DMS 273 (cell line): ENCODE measurements around the gene BEND2.
"Not testable (repeated sequence)": the region's sequence is repeated elsewhere in the genome, so short reads cannot be mapped to it uniquely, and the experiment has no call there.

Source experiments
- DNase-seq: peaks from one replicate; lab custom pipeline; 2025; ENCODE audit not compliant: unreplicated experiment; lab: John Stamatoyannopoulos, UW

Gene BEND2

GRCh38 chrX:18220786-18221185 is at the start of gene BEND2:
Gene BEND2 (minus strand): TSS chrX:18220886. CDS start chrX:18220750, 136 bp downstream.
- no peak for DNase-seq

- DNase-seq = no peak
Observed at GRCh38 chrX:18255059-18255458, 34.4 kb upstream of the BEND2 start.

DNA sequence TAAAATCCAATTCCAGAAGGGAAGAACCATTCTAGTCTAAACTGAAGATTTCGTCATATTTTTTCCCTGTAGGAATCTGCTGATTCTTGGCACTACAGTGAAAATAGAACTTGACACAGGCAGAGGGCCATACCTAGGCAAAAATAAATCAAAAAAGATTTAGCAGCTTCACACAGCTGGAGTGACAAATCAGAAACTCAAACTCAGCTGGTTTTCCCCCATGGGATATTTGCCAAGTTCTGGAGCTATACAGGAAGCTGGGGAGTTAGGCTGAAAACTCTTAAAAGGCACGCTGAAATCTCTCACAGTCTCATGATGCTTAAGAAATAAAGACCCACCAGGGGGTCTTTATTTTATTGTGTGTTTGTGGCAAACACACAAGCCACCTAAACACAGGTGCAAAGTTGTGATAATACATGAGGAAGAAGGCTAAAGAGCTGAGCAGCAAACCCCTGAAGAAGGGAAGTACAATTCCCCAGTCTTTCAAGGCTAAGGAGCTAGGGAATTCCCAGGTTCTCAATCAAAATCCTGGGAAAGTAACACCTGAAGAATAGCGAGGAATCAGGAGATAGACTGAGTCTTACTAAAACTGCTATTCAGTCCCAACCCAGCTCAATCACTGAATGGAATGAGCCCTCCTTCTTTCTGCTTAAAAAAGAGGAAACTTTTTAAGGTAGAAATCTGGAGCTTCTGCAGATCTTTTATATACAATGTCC is 32.1 kb upstream of the BEND2 start:
- no peak for DNase-seq

DNA sequence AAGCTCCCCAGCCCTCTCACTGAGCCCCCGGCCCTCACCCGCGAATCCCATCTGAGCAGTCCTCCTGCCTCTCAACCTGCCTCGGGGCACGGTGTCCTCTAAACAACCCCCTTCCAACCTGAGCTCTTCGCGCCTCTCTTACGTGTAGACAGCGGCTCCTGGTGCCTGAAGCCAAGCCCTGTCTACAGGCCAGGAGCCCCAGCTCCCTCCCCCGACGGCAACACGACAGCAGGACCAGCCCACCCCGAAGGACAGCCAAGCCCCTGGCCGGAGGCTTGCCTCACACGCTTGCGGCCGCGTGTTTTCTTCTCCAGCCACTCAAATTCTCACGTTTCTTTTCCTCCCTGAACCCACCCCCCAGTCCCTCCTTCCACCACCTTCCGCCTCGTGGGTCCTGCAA is 9.0 kb upstream of the BEND2 start:
- DNase-seq = not testable (repeated sequence)

DNA sequence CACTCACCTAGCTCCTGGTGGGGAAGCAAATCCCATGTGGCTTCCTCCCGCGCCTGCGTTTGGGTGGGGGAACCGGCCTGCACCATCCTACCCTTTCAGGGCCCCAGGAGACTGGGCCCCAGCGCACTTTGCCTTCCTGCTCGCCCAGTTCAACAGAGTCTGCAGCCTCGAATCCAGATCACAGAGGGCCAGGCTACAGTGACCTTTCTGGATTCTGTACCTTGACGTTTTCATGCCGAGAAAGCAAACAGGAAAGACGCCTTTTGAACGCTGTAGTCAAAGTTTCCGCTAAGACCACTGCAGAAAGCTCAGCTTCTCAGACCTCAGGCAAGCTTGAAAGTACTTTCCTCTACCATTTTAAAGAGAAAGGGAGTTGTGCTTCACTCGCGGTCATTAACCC is 7.4 kb upstream of the BEND2 start:
- DNase-seq = no peak

DNA sequence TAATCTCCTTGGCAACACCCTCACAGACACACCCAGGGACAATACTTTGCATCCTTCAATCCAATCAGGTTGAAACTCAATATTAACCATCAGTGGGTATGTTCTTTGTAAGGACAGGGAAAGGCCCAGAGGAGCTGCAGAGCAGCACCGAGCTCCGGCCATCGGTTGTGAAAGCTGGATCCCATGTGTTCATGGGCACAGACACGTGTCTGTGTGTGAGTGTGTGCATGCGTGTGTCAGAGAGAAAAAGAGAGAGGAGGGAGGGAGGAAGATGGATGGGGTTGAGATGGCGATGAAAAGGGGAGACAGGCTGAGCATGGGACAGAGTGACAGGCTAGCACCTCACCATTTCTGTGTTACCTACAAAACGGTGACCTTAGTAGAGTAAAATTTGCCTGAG is 6.8 kb upstream of the BEND2 start:
- no peak for DNase-seq

- peak; percentile 49 for DNase-seq
Observed at GRCh38 chrX:18210470-18210869, 10.2 kb downstream of the BEND2 start.

GRCh38 chrX:18206657-18207056 is 14.0 kb downstream of the BEND2 start:
- DNase-seq = no peak

DNA sequence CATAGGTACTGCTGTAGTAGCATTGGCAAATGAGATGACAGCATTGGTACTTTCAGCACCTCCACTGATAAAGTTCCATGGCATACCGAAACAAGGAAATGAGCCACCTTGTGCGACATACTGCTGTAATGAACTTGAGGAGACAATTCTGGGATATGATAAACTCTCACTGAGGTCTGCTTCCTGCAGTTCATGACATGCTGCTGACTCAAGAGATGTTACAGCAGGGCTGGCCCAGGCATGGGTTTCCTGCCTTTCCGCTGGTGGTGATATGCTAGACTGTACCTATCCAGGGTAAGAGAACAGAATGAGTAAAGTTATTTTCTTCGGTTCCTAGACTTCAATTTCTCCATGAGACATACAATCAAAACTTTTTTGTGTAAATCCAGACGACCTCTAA is 17.1 kb downstream of the BEND2 start:
- DNase-seq = no peak

DNA sequence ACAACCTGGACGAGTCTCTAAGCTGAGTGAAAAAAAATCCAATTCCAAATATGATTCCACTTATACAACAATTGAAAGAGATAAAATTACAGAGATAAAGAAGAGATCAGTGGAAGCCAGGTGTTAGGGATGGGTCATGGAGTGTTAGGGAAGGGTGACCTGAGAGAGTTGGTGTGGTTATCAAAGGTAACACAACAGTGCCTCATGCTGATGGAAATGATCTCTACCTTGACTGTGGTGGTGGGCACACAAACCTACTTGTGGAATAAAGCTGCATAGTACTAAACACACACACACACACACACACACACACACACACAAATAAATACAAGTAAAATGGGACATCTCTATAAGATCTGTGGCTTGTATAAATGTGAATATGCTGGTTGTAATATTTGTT is 26.0 kb downstream of the BEND2 start:
- DNase-seq = no peak

DNA sequence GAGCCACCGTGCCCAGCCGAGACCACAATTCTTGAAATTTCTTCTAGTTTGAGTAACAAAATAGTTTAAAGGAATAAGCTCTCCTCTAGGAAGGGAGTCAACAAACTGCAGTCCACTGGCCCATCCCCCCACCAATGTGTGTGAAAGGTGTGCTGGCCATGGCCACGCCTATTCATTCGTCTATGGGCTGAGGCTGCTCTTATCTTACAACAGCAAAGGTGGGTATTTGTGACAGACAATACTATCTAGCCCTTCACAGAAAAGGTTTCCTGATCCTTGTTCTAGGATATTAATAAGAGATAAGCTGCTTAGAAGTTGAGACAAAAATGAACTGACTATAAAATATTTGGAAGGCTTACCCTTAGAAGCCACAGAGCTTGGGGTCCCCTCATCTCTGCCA is 41.2 kb downstream of the BEND2 start:
- DNase-seq = no peak

GRCh38 chrX:18174971-18175370 is 45.7 kb downstream of the BEND2 start:
- DNase-seq = peak; percentile 7

DNA sequence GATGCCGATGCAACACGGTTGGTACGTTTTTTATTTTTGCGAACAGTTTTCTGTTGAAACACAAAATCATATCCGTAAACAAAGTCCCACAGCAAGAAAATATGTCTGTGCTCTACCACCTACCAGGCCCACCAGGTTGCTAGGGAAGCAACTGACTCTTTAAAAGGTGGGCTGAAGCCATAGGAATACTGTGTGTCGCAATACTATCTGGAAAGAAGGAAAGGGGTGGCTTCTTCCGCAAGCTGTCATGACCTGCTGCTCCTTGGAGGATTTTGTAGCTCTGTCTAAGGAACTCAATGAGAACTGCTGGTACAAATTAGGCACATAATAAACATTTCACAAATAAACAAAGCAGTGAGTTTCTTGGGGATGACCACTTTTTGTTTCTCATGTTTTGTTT is 46.5 kb downstream of the BEND2 start:
- DNase-seq = no peak

DNA sequence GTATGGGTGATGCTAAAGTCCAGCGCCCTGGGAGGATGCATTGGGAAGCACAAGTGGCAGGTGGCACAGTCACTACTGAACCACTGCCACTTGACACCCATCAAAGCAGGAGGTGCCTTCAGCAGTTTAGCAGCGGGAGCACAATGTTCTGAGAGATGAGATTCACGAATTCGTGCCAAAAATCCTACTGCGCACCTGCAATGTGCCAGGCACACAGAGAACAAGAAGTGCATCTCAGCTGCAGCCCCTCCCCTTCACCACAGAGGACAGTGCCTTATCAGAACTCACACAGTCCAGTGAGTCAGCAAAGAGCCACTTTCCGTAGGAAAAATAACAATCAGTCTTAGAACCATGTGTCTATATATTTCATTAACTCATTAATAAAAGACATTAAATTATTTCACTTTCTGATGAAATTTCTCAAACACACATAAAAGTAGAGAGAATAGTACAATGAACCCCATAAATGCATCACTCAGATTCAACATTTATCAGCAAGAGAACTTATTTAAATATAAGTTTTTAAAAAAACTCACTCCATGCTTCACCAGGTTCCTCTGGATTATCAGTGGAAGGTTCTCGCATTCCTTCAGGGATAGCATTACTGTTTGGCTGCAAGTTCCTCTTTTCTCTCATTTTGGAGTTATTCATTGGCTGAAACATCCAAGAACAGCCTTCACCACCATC is 47.0 kb downstream of the BEND2 start:
- no peak for DNase-seq

DNA sequence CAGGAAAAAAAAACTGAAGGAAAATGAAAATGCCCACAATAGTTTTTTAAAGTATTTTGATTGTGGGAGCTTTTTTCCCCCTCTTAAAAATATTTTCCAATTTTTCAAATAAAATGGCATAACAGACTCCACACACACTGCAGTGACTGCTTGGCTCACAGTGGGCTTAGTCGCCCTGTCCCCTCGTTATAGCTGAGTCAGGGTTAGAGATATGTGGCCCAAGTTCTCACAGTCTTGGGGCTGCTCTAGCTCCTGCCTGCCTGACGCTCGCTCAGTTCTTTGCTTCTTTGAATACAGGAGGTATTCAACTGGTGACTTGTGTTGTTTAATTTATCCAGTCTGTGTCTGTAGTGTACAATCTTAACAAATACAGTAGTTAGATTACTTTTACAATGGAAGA is 47.7 kb downstream of the BEND2 start:
- no peak for DNase-seq

- DNase-seq = no peak
Observed at GRCh38 chrX:18170910-18171309, 49.8 kb downstream of the BEND2 start.

DNA sequence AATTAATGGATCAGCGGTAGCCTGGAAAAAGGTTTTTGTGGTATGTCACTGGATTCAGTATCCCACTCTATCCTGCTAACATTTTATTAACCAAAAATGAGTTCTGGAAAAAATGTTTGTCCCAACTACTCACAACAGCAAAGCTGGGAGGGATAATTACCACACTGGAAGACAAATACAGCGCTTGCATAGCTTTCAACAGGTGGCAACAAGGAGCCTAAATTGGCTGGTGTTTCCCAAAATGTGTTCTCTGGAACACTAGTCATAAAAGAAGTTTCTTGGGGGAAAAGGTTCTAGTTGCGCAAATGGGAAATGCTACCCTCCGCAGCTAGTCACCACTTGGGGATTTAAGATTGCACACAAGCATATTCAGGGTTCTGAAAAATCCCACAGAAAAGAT is 54.6 kb downstream of the BEND2 start:
- DNase-seq = no peak

GRCh38 chrX:18160369-18160768 is 60.3 kb downstream of the BEND2 start:
- DNase-seq = no peak

DNA sequence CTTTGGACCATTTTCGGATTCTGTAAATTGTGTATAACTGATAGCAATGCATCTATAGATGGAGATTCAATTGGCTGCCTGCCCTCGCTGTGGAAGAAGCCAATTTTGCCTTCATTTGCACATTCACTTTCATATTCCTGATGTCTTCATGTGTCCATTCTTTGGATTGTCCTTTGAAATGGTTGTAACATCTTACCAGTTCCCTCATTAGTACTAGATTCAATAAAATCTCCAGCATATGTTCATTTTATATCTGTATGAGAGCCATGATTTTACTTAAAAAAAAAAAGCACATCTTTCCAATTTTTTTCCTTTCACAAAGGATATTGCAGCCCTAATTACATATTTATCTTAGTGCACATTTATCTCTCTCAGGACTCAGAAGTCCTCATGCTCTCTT is 61.7 kb downstream of the BEND2 start:
- DNase-seq = no peak

GRCh38 chrX:18151649-18152048 is 69.0 kb downstream of the BEND2 start:
- no peak for DNase-seq

DNA sequence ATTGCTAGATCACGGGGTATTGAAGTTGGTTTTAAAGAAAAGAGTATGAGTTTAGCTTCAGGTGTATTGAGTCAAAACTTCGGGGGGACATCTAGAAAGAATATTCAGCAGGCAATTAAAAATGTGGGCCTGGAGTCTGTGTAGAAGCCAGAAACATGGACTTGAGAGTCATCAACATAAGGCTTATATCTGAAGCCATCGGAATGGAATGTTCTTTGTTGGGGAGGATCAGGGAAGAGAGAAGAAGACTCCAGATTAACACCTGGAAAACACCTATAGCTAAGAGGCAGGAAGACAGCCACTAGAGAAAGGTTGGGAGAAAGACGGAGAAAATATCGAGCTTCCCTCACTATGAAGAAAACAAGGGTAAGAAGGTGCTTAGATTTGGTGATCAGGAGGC is 69.5 kb downstream of the BEND2 start:
- no peak for DNase-seq

DNA sequence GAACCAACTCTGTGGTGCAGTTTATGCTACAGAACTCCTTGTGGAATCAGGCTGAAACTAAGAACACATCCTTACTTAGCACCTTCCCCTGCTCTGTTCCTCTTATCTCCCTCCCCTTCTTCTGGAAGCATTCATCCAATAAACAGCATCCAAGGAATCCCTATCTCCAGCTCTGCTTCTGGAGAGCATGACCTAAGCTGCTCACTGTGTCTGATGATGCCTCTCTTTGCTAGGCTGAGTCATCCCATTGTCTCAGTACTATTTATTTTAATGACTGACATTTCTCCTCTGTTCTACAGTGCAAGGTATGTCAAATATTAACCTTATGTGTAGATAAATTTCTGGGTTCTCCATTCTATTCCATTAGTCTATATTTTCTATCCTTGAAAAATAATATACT is 71.2 kb downstream of the BEND2 start:
- no peak for DNase-seq

GRCh38 chrX:18146954-18147353 is 73.7 kb downstream of the BEND2 start:
- peak; percentile 29 for DNase-seq
